Measurements from ENCODE around the gene PDCD2. TPM values are rescaled to one million over a fixed set of nuclear protein-coding genes. Genes with fewer than 3 reads are reported as not detected.

Gene PDCD2
- total and polyA plus RNA-seq, 8 donors: 28.2 to 45.0 (median 34.6) TPM

GRCh38 chr6:170596426-170596825 is 12.0 kb upstream of the PDCD2 start:
- FAIRE-seq (no peak), ATAC-seq (no peak)

GRCh38 chr6:170590725-170591124 is 6.3 kb upstream of the PDCD2 start:
- H3K27me3 ChIP-seq: no peaks in the 10 kb centered on the region
- H3K36me3 ChIP-seq: no peaks in the 10 kb centered on the region
- H3K4me1 ChIP-seq: peaks cover 0 to under 1% (median 0%) of the 10 kb centered on the region in 3 donors
- DNase-seq (no peak), ATAC-seq (no peak), FAIRE-seq (no peak)
- no peak overlapping the region for H3K27ac ChIP-seq
- H3K9me3 ChIP-seq: no peaks in the 10 kb centered on the region
- H3K4me3 ChIP-seq: no peak overlapping the region
- no peak for TF ChIP-seq CTCF (IDR thresholded peaks at IDR 0.05)
- intact Hi-C loops (cut with DNase I): no loop called here
- WGBS, 2 donors: 72 to 75% methylated on average over 1 of the region's 1 CpG

More at GRCh38 chr6:170596426-170596825, 12.0 kb upstream of the PDCD2 start:
- no peak overlapping the region for H3K27ac ChIP-seq
- H3K36me3 ChIP-seq: no peaks in the 10 kb centered on the region
- intact Hi-C loops (cut with DNase I): no loop called here
- H3K9me3 ChIP-seq: no peaks in the 10 kb centered on the region
- no peaks in the 10 kb centered on the region for H3K27me3 ChIP-seq
- no peak for TF ChIP-seq CTCF (IDR thresholded peaks at IDR 0.05)
- no peaks in the 10 kb centered on the region for H3K4me1 ChIP-seq
- DNase-seq: no peak
- H3K4me3 ChIP-seq: no peak overlapping the region

- Histone ChIP-seq H3K9me3 (no peaks in the 10 kb centered on the region), H3K27me3 (no peaks in the 10 kb centered on the region), H3K36me3 (no peaks in the 10 kb centered on the region), H3K4me1 (peaks cover 5 to 13% (median 7%) of the 10 kb centered on the region in 3 donors), H3K27ac (peak overlapping the region; percentile 66 to 77 (median 70)), H3K4me3 (peak overlapping the region; percentile 59 to 95 (median 87))
- 1 to 2% methylated on average over 6 of the region's 6 CpGs for WGBS, 2 donors
- TF ChIP-seq CTCF (IDR thresholded peaks at IDR 0.05): no peak
- DNase-seq: no peak
- ATAC-seq: peak; percentile 6 to 57 (median 10)
- intact Hi-C loops (cut with DNase I): no loop called here
- no peak for FAIRE-seq
Measured at GRCh38 chr6:170584954-170585498, 589 bp upstream of the PDCD2 start.

GRCh38 chr6:170583756-170584180 is 669 bp downstream of the PDCD2 start:
- Histone ChIP-seq H3K36me3 (peaks cover 0 to 7% (median 0%) of the 10 kb centered on the region in 3 donors), H3K4me3 (peak overlapping the region; percentile 59 to 95 (median 87)), H3K4me1 (peaks cover 5 to 13% (median 7%) of the 10 kb centered on the region in 3 donors), H3K27ac (peak overlapping the region; percentile 66 to 77 (median 70)), H3K27me3 (no peaks in the 10 kb centered on the region), H3K9me3 (no peaks in the 10 kb centered on the region)
- WGBS, 2 donors: 1% methylated on average over 12 of the region's 12 CpGs
- FAIRE-seq (no peak), DNase-seq (no peak), ATAC-seq (no peak)
- no peak for TF ChIP-seq CTCF (IDR thresholded peaks at IDR 0.05)
- intact Hi-C loops (cut with DNase I): no loop called here

- no peak overlapping the region for H3K4me3 ChIP-seq
- TF ChIP-seq CTCF (IDR thresholded peaks at IDR 0.05): no peak
- H3K4me1 ChIP-seq: peaks cover 0 to 7% (median 0%) of the 10 kb centered on the region in 3 donors
- H3K36me3 ChIP-seq: peaks cover 0 to 26% (median 0%) of the 10 kb centered on the region in 3 donors
- intact Hi-C loops (cut with DNase I): no loop called here
- no peaks in the 10 kb centered on the region for H3K27me3 ChIP-seq
- H3K9me3 ChIP-seq: no peaks in the 10 kb centered on the region
- DNase-seq: no peak
- FAIRE-seq: no peak
- H3K27ac ChIP-seq: no peak overlapping the region
- ATAC-seq: no peak
Measured at GRCh38 chr6:170578909-170579308, 5.5 kb downstream of the PDCD2 start.
